ENCODE results near the gene DCDC2C. TPM values are rescaled to one million over a fixed set of nuclear protein-coding genes. Genes with fewer than 3 reads are reported as not detected.
"Not testable (repeated sequence)": the region's sequence is repeated elsewhere in the genome, so short reads cannot be mapped to it uniquely, and the experiment has no call there.

Gene DCDC2C
- total RNA-seq, 1 experiment from 2014 or later = not detected

DNA sequence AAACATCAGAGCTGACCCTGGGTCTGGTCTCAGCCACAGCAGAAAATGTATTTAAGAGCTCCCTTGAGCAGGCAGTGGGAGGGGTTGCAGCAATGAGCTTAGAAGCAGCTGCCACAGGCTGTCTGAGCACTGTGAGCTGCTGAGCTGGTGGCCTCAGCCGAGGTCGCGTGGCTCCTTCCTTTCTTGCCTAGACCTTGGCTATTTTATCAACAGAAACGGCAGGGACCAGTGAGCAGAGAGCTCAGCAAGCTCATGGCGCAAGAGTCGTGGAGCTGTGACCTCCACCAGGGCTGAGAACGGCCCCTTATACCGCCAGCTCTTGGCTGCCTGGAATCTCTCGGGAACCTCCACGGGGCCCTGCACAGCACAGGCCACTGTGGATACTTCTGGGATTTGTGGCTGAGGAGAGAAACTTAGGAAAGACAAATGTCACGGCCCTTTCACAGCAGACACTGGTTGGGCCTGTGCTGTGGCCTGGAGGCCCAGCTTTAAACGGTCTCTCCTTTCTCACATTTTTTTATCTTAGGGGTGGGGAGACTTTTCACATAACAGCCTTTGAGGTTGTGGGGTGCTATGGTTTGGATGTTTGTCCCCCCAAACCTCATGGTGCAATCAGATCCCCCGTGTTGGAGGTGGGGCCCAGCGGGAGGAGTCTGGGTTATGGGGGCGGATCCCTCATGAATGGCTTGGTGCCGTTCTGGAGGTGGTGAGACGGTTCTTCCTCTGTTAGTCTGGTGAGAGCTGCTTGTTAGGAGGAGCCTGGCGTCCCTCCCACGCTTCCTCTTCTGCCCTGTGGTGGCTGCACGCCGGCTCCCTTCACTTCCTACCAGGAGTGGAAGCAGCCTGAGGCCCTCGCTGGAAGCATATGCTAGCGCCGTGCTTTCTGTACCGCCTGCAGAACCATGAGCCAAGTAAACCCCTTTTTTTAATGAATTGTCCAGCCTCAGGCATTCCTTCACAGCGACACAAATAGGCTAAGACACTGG is 43.6 kb upstream of the DCDC2C start:
- no peaks in the 10 kb centered on the region for H3K9me2 ChIP-seq (ENCODE audit: insufficient read depth)
- peaks cover 16% of the 10 kb centered on the region for H3K27me3 ChIP-seq (ENCODE audit: insufficient read depth, low read depth)
- H3F3A ChIP-seq (ENCODE audit: insufficient read depth, low read depth) = no peaks in the 10 kb centered on the region
- no peaks in the 10 kb centered on the region for H4K20me1 ChIP-seq (ENCODE audit: insufficient read depth)
- no TSS peak for BruUV-seq (replicated peaks)
- H3K4me3 ChIP-seq = no peak overlapping the region
- TF ChIP-seq EZH2 (IDR thresholded peaks at IDR 0.05; ENCODE audit: low read depth) = no peak
- TF ChIP-seq, protein P1, sequence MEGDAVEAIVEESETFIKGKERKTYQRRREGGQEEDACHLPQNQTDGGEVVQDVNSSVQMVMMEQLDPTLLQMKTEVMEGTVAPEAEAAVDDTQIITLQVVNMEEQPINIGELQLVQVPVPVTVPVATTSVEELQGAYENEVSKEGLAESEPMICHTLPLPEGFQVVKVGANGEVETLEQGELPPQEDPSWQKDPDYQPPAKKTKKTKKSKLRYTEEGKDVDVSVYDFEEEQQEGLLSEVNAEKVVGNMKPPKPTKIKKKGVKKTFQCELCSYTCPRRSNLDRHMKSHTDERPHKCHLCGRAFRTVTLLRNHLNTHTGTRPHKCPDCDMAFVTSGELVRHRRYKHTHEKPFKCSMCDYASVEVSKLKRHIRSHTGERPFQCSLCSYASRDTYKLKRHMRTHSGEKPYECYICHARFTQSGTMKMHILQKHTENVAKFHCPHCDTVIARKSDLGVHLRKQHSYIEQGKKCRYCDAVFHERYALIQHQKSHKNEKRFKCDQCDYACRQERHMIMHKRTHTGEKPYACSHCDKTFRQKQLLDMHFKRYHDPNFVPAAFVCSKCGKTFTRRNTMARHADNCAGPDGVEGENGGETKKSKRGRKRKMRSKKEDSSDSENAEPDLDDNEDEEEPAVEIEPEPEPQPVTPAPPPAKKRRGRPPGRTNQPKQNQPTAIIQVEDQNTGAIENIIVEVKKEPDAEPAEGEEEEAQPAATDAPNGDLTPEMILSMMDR (conservative IDR thresholded peaks at IDR 0.05) = no peak
- H3K9me3 ChIP-seq (ENCODE audit: insufficient read depth, low read depth) = no peaks in the 10 kb centered on the region; the same call in 1 of the 2 replicates
- no peak for DNase-seq
- ChIA-PET CTCF (no interaction called here), POLR2A (ENCODE audit: unreplicated experiment) (no interaction called here)
- H3K36me3 ChIP-seq (ENCODE audit: low read depth) = no peaks in the 10 kb centered on the region
- H3K79me2 ChIP-seq (ENCODE audit: low read depth) = no peaks in the 10 kb centered on the region
- no peak overlapping the region for H2AFZ ChIP-seq
- no peaks in the 10 kb centered on the region for H3K4me1 ChIP-seq (replicated peaks; ENCODE audit: insufficient read depth)
- H3K27ac ChIP-seq = no peak overlapping the region
- intact Hi-C loops (cut with micrococcal nuclease; ENCODE audit: unreplicated experiment) = no loop called here
- no peak overlapping the region for H3K4me2 ChIP-seq

GRCh38 chr2:3660640-3661039 is 42.7 kb upstream of the DCDC2C start:
- intact Hi-C loops (cut with micrococcal nuclease; ENCODE audit: unreplicated experiment); POLR2A ChIA-PET (ENCODE audit: unreplicated experiment); H3K4me3 ChIP-seq; H3K79me2 ChIP-seq (ENCODE audit: low read depth); H3K9me2 ChIP-seq (ENCODE audit: insufficient read depth); H3K36me3 ChIP-seq (ENCODE audit: low read depth); CTCF ChIA-PET; H3K27ac ChIP-seq; H3F3A ChIP-seq (ENCODE audit: insufficient read depth, low read depth); H3K9me3 ChIP-seq (ENCODE audit: insufficient read depth, low read depth); BruUV-seq (replicated peaks); H3K4me1 ChIP-seq (replicated peaks; ENCODE audit: insufficient read depth); H3K4me2 ChIP-seq; H2AFZ ChIP-seq; H4K20me1 ChIP-seq (ENCODE audit: insufficient read depth): not testable (repeated sequence)
- DNase-seq = peak in 1 of 2 experiments; percentile 44
- H3K27me3 ChIP-seq (ENCODE audit: insufficient read depth, low read depth) = peaks cover 14% of the 10 kb centered on the region; the same call in 1 of the 2 replicates

GRCh38 chr2:3661149-3661660 is 42.2 kb upstream of the DCDC2C start:
- no peaks in the 10 kb centered on the region for H3K36me3 ChIP-seq (ENCODE audit: low read depth)
- H3K27me3 ChIP-seq (ENCODE audit: insufficient read depth, low read depth) = peaks cover 14% of the 10 kb centered on the region
- H3K4me1 ChIP-seq (replicated peaks; ENCODE audit: insufficient read depth) = no peaks in the 10 kb centered on the region
- no peaks in the 10 kb centered on the region for H3F3A ChIP-seq (ENCODE audit: insufficient read depth, low read depth)
- H3K27ac ChIP-seq = no peak overlapping the region
- intact Hi-C loops (cut with micrococcal nuclease; ENCODE audit: unreplicated experiment) = no loop called here
- no peaks in the 10 kb centered on the region for H3K79me2 ChIP-seq (ENCODE audit: low read depth)
- no peak for TF ChIP-seq EZH2 (IDR thresholded peaks at IDR 0.05; ENCODE audit: low read depth)
- TF ChIP-seq, protein P1 (conservative IDR thresholded peaks at IDR 0.05) = no peak
- H3K4me3 ChIP-seq = no peak overlapping the region
- ChIA-PET CTCF (no interaction called here), POLR2A (ENCODE audit: unreplicated experiment) (no interaction called here)
- H2AFZ ChIP-seq = no peak overlapping the region
- H4K20me1 ChIP-seq (ENCODE audit: insufficient read depth) = no peaks in the 10 kb centered on the region
- DNase-seq = no peak
- no TSS peak for BruUV-seq (replicated peaks)
- no peak overlapping the region for H3K4me2 ChIP-seq
- H3K9me2 ChIP-seq (ENCODE audit: insufficient read depth) = no peaks in the 10 kb centered on the region
- no peaks in the 10 kb centered on the region; the same call in 1 of the 2 replicates for H3K9me3 ChIP-seq (ENCODE audit: insufficient read depth, low read depth)

All from PC-9 (cell line).